K562 (cell line): Measurements from ENCODE around the gene RAB6B.

ENCODE experiments used
- BRCA1 ChIP-seq, 2 experiments: fragments of 450-650 bp in 1 of 2; sonication (generic) in 1 of 2; formaldehyde crosslinking in 1 of 2; IDR thresholded peaks; 2 replicates each; pipeline versions ENCODE4 v1.5.0 to v1.6.1; 2017 to 2020; ENCODE audit warnings: mild to moderate bottlenecking in 1 of 2, missing genetic modification reagents in 1 of 2
- CTCF ChIP-seq, 3 experiments: IDR thresholded peaks in 2 of 3; conservative IDR thresholded peaks in 1 of 3; 2 replicates each; pipeline ENCODE4 v1.5.1; 2011 to 2012; ENCODE audit warnings: low read length in 3 of 3, mild to moderate bottlenecking in 3 of 3, control low read depth in 2 of 3, improper control_type of control experiment in 1 of 3, inconsistent platforms in 1 of 3, low read depth in 1 of 3, mixed read lengths in 1 of 3, moderate library complexity in 1 of 3; ENCODE audit not compliant: insufficient read depth in 2 of 3
- HMGXB4 ChIP-seq: sonication (generic); formaldehyde crosslinking; IDR thresholded peaks from 2 replicates; pipeline ENCODE4 v1.8.1; 2023; ENCODE audit warnings: mild to moderate bottlenecking, missing genetic modification reagents
- PATZ1 ChIP-seq: fragments of 250-450 bp; sonication (Bioruptor Pico); IDR thresholded peaks from 2 replicates; pipeline ENCODE4 v1.5.0; 2020; ENCODE audit warnings: mild to moderate bottlenecking, borderline replicate concordance
- PTBP1 ChIP-seq: fragments of 200-400 bp; formaldehyde crosslinking; IDR thresholded peaks from 2 replicates; pipeline ENCODE4 v1.6.1; 2017; ENCODE audit warnings: low read depth, low read length
- ZNF24 ChIP-seq: fragments of 450-650 bp; IDR thresholded peaks from 2 replicates; pipeline ENCODE4 v1.6.1; 2016

- no peak for TF ChIP-seq PATZ1 (CRISPR knock-in tag)
- no peak for TF ChIP-seq PTBP1
- TF ChIP-seq BRCA1 (IDR thresholded peaks at IDR 0.05): no peak
- TF ChIP-seq BRCA1 (CRISPR knock-in tag; IDR thresholded peaks at IDR 0.05): no peak
- TF ChIP-seq ZNF24: no peak
- no peak for TF ChIP-seq CTCF (IDR thresholded peaks at IDR 0.05 in 2 of 3, conservative IDR thresholded peaks at IDR 0.05 in 1 of 3; ENCODE audit: insufficient read depth in 2 of 3, low read depth in 1 of 3, low read length in 3 of 3)
- TF ChIP-seq HMGXB4 (CRISPR knock-in tag): no peak
Observed at GRCh38 chr3:133860519-133860918, 35.2 kb downstream of the RAB6B start.
